DOHH2 (cell line): Measurements from ENCODE around the gene DNAJC17.

Experiments
- H3F3A ChIP-seq: fragments of 200-600 bp; sonication (generic), shearing (Covaris generic); 2 replicates; pipeline ENCODE4 v1.6.0; 2016; ENCODE audit warnings: antibody characterized with exemption, mild to moderate bottlenecking; ENCODE audit not compliant: control insufficient read depth, insufficient read depth
- H3K27ac ChIP-seq: fragments of 200-600 bp; sonication (generic); 2 replicates; pipeline ENCODE4 v1.5.1; 2014; ENCODE audit warnings: low read depth, mild to moderate bottlenecking, low read length, moderate library complexity
- H3K27me3 ChIP-seq: fragments of 200-600 bp; sonication (generic); 2 replicates; pipeline ENCODE4 v1.6.1; 2014; ENCODE audit warnings: mild to moderate bottlenecking, low read length, mixed read lengths; ENCODE audit not compliant: control insufficient read depth
- H3K36me3 ChIP-seq: fragments of 200-600 bp; sonication (generic); 2 replicates; pipeline ENCODE4 v1.6.1; 2014; ENCODE audit warnings: mild to moderate bottlenecking, low read length, moderate library complexity, mixed read lengths; ENCODE audit not compliant: control insufficient read depth
- H3K4me1 ChIP-seq: fragments of 200-600 bp; sonication (generic); 2 replicates; pipeline ENCODE4 v1.6.1; 2014; ENCODE audit warnings: mild to moderate bottlenecking, low read length, mixed read lengths; ENCODE audit not compliant: control insufficient read depth
- H3K4me2 ChIP-seq: fragments of 200-600 bp; sonication (generic); 2 replicates; pipeline ENCODE4 v1.6.0; 2014; ENCODE audit warnings: mild to moderate bottlenecking, low read length, moderate library complexity
- H3K4me3 ChIP-seq: fragments of 200-600 bp; sonication (generic); 2 replicates; pipeline ENCODE4 v1.5.1; 2014; ENCODE audit warnings: mild to moderate bottlenecking, low read length, mixed read lengths
- H3K79me2 ChIP-seq: fragments of 200-600 bp; sonication (generic); 2 replicates; pipeline ENCODE4 v1.6.1; 2014; ENCODE audit warnings: mild to moderate bottlenecking, low read length, mixed read lengths; ENCODE audit not compliant: control insufficient read depth
- H3K9me2 ChIP-seq: fragments of 200-600 bp; sonication (generic); replicated peaks from 2 replicates; pipeline ENCODE4 v1.6.1; 2014; ENCODE audit warnings: mild to moderate bottlenecking, low read length, mixed read lengths; ENCODE audit not compliant: control insufficient read depth
- H3K9me3 ChIP-seq: fragments of 200-600 bp; sonication (generic); 2 replicates; pipeline ENCODE4 v1.6.1; 2014; ENCODE audit warnings: antibody characterized with exemption, low read length, mixed read lengths; ENCODE audit not compliant: control insufficient read depth, insufficient read depth
- H4K20me1 ChIP-seq: fragments of 200-600 bp; sonication (generic); 2 replicates; pipeline ENCODE4 v1.6.0; 2014; ENCODE audit warnings: low read depth, mild to moderate bottlenecking, antibody characterized with exemption, low read length, moderate library complexity; ENCODE audit not compliant: control insufficient read depth, insufficient read depth
- CTCF ChIP-seq: fragments of 200-600 bp; sonication (generic); IDR thresholded peaks from one replicate; pipeline ENCODE4 v1.5.1; 2014; ENCODE audit warnings: antibody characterized with exemption, mild to moderate bottlenecking, low read depth, low read length; ENCODE audit not compliant: poor library complexity, severe bottlenecking
- EZH2phosphoT487 ChIP-seq: fragments of 200-600 bp; sonication (generic); IDR thresholded peaks from 2 replicates; pipeline ENCODE4 v1.6.1; 2017; ENCODE audit warnings: borderline replicate concordance, mild to moderate bottlenecking, antibody characterized with exemption, low read length, moderate library complexity, mixed read lengths

The DNAJC17 gene

GRCh38 chr15:40838756-40839155, 31.5 kb upstream of the DNAJC17 start:
- Histone ChIP-seq H3K79me2 (no peaks in the 10 kb centered on the region), H3K4me1 (peaks cover 5% of the 10 kb centered on the region), H3K36me3 (no peaks in the 10 kb centered on the region), H3K27me3 (peaks cover 9% of the 10 kb centered on the region), H3K4me3 (no peak overlapping the region), H3K9me2 (no peaks in the 10 kb centered on the region), H3K9me3 (no peaks in the 10 kb centered on the region), H3K27ac (no peak overlapping the region), H4K20me1 (no peaks in the 10 kb centered on the region), H3F3A (no peaks in the 10 kb centered on the region; the same call in none of the 2 replicates), H3K4me2 (no peak overlapping the region)
- no peak for TF ChIP-seq CTCF
- TF ChIP-seq EZH2phosphoT487: no peak

- H3K4me1 ChIP-seq: no peaks in the 10 kb centered on the region
- no peak overlapping the region for H3K4me3 ChIP-seq
- no peak overlapping the region for H3K4me2 ChIP-seq
- H3K9me2 ChIP-seq: no peaks in the 10 kb centered on the region
- TF ChIP-seq CTCF (no peak), EZH2phosphoT487 (no peak)
- no peaks in the 10 kb centered on the region for H3K27me3 ChIP-seq
- no peaks in the 10 kb centered on the region for H3K9me3 ChIP-seq
- H4K20me1 ChIP-seq: no peaks in the 10 kb centered on the region
- H3K36me3 ChIP-seq: no peaks in the 10 kb centered on the region
- H3K79me2 ChIP-seq: no peaks in the 10 kb centered on the region
- H3K27ac ChIP-seq: no peak overlapping the region
- no peaks in the 10 kb centered on the region for H3F3A ChIP-seq
Observed at GRCh38 chr15:40836020-40836419, 28.7 kb upstream of the DNAJC17 start.

GRCh38 chr15:40832903-40833302, 25.6 kb upstream of the DNAJC17 start:
- Histone ChIP-seq H3K9me3 (no peaks in the 10 kb centered on the region), H3K4me1 (no peaks in the 10 kb centered on the region), H3K9me2 (no peaks in the 10 kb centered on the region), H3F3A (no peaks in the 10 kb centered on the region), H3K4me2 (no peak overlapping the region), H3K27me3 (no peaks in the 10 kb centered on the region), H4K20me1 (no peaks in the 10 kb centered on the region), H3K4me3 (no peak overlapping the region), H3K27ac (no peak overlapping the region), H3K36me3 (no peaks in the 10 kb centered on the region), H3K79me2 (no peaks in the 10 kb centered on the region)
- no peak for TF ChIP-seq EZH2phosphoT487

- H3K27ac ChIP-seq: no peak overlapping the region
Observed at GRCh38 chr15:40831861-40832260, 24.6 kb upstream of the DNAJC17 start.

More at GRCh38 chr15:40831861-40832260, 24.6 kb upstream of the DNAJC17 start:
- no peak for TF ChIP-seq EZH2phosphoT487
- TF ChIP-seq CTCF: no peak
- H3K4me2 ChIP-seq: no peak overlapping the region
- H3K9me2 ChIP-seq: no peaks in the 10 kb centered on the region
- no peak overlapping the region for H3K4me3 ChIP-seq
- no peaks in the 10 kb centered on the region for H3F3A ChIP-seq
- no peaks in the 10 kb centered on the region for H4K20me1 ChIP-seq
- H3K27me3 ChIP-seq: no peaks in the 10 kb centered on the region; the same call in 1 of the 2 replicates
- no peaks in the 10 kb centered on the region for H3K4me1 ChIP-seq
- H3K9me3 ChIP-seq: no peaks in the 10 kb centered on the region
- H3K36me3 ChIP-seq: no peaks in the 10 kb centered on the region
- no peaks in the 10 kb centered on the region for H3K79me2 ChIP-seq
